Trophoblast cell (in vitro differentiated cells and primary cell): ENCODE data around the gene ADRA1B.

Experiments used
- DNase-seq, 2 donors: peaks; one replicate each; pipeline ENCODE4 v3.0.0-alpha.2; 2016
- H2AFZ ChIP-seq: 2 replicates; pipeline ENCODE4 v1.6.1; 2013; ENCODE audit warnings: low read length, moderate library complexity, mild to moderate bottlenecking; ENCODE audit not compliant: insufficient read depth, poor library complexity
- H2AK5ac ChIP-seq: 2 replicates; pipeline ENCODE4 v1.6.1; 2013; ENCODE audit warnings: mild to moderate bottlenecking, low read length
- H2BK120ac ChIP-seq: 2 replicates; pipeline ENCODE4 v1.6.1; 2013; ENCODE audit warnings: low read length, mild to moderate bottlenecking, moderate library complexity; ENCODE audit not compliant: insufficient read depth, poor library complexity
- H2BK12ac ChIP-seq: 2 replicates; pipeline ENCODE4 v1.6.1; 2013; ENCODE audit warnings: mild to moderate bottlenecking, low read length, moderate library complexity
- H2BK5ac ChIP-seq: 2 replicates; pipeline ENCODE4 v1.6.1; 2013; ENCODE audit warnings: low read length, low read depth, moderate library complexity, mild to moderate bottlenecking; ENCODE audit not compliant: poor library complexity
- H3K14ac ChIP-seq: 2 replicates; pipeline ENCODE4 v1.6.1; 2013; ENCODE audit warnings: mild to moderate bottlenecking, low read length
- H3K18ac ChIP-seq: 2 replicates; pipeline ENCODE4 v1.6.1; 2013; ENCODE audit warnings: mild to moderate bottlenecking, low read length
- H3K23ac ChIP-seq: 2 replicates; pipeline ENCODE4 v1.6.1; 2013; ENCODE audit warnings: low read length
- H3K27ac ChIP-seq: 2 replicates; pipeline ENCODE4 v1.5.1; 2013; ENCODE audit warnings: low read depth, mild to moderate bottlenecking, inconsistent platforms, low read length, moderate library complexity
- H3K27me3 ChIP-seq: 2 replicates; pipeline ENCODE4 v1.6.1; 2013; ENCODE audit warnings: inconsistent platforms, mild to moderate bottlenecking, low read length, moderate library complexity; ENCODE audit not compliant: insufficient read depth
- H3K36me3 ChIP-seq, 2 experiments: 1 replicate in 1 of 2; 2 replicates in 1 of 2; pipeline ENCODE4 v1.6.1; 2013; ENCODE audit warnings: low read length in 2 of 2, mild to moderate bottlenecking in 2 of 2, moderate library complexity in 1 of 2; ENCODE audit not compliant: insufficient read depth in 2 of 2, control insufficient read depth in 1 of 2
- H3K4ac ChIP-seq: 2 replicates; pipeline ENCODE4 v1.6.1; 2013; ENCODE audit warnings: low read depth, mild to moderate bottlenecking, low read length, moderate library complexity
- H3K4me1 ChIP-seq, 2 experiments: 1 replicate in 1 of 2; 2 replicates in 1 of 2; pipeline ENCODE4 v1.6.1; 2013; ENCODE audit warnings: low read length in 2 of 2, mild to moderate bottlenecking in 2 of 2, moderate library complexity in 1 of 2; ENCODE audit not compliant: insufficient read depth in 2 of 2, control insufficient read depth in 1 of 2
- H3K4me2 ChIP-seq: 2 replicates; pipeline ENCODE4 v1.6.1; 2013; ENCODE audit warnings: inconsistent platforms, mild to moderate bottlenecking, low read length, moderate library complexity
- H3K4me3 ChIP-seq: 2 replicates; pipeline ENCODE4 v1.5.1; 2013; ENCODE audit warnings: mild to moderate bottlenecking, low read depth, low read length, inconsistent platforms
- H3K79me1 ChIP-seq: one replicate; pipeline ENCODE4 v1.6.1; 2013; ENCODE audit warnings: low read length
- H3K79me2 ChIP-seq: 2 replicates; pipeline ENCODE4 v1.6.1; 2013; ENCODE audit warnings: low read length, mild to moderate bottlenecking; ENCODE audit not compliant: control insufficient read depth, insufficient read depth, poor library complexity
- H3K9ac ChIP-seq: 2 replicates; pipeline ENCODE4 v1.6.1; 2013; ENCODE audit warnings: mild to moderate bottlenecking, low read length
- H3K9me3 ChIP-seq: 2 replicates; pipeline ENCODE4 v1.6.1; 2013; ENCODE audit warnings: low read depth, mild to moderate bottlenecking, control low read depth, inconsistent platforms, low read length; ENCODE audit not compliant: insufficient read depth
- H4K12ac ChIP-seq: 2 replicates; pipeline ENCODE4 v1.6.1; 2013; ENCODE audit warnings: low read depth, mild to moderate bottlenecking, low read length, moderate library complexity
- H4K8ac ChIP-seq: 2 replicates; pipeline ENCODE4 v1.6.1; 2013; ENCODE audit warnings: low read depth, mild to moderate bottlenecking, low read length, moderate library complexity
- H4K91ac ChIP-seq: one replicate; pipeline ENCODE4 v1.6.1; 2013; ENCODE audit warnings: low read depth, mild to moderate bottlenecking, low read length, moderate library complexity
- WGBS: extraction: QIAGEN DNeasy Blood & Tissue Kit; methylation state at CpG from one replicate; pipeline ENCODE4 v1.1.7; 2013; ENCODE audit warnings: missing lambda C conversion rate; ENCODE audit not compliant: insufficient read length, insufficient coverage; ENCODE audit errors: extremely low coverage; 5-methylcytosine and 5-hydroxymethylcytosine counted together

ADRA1B gene

DNA sequence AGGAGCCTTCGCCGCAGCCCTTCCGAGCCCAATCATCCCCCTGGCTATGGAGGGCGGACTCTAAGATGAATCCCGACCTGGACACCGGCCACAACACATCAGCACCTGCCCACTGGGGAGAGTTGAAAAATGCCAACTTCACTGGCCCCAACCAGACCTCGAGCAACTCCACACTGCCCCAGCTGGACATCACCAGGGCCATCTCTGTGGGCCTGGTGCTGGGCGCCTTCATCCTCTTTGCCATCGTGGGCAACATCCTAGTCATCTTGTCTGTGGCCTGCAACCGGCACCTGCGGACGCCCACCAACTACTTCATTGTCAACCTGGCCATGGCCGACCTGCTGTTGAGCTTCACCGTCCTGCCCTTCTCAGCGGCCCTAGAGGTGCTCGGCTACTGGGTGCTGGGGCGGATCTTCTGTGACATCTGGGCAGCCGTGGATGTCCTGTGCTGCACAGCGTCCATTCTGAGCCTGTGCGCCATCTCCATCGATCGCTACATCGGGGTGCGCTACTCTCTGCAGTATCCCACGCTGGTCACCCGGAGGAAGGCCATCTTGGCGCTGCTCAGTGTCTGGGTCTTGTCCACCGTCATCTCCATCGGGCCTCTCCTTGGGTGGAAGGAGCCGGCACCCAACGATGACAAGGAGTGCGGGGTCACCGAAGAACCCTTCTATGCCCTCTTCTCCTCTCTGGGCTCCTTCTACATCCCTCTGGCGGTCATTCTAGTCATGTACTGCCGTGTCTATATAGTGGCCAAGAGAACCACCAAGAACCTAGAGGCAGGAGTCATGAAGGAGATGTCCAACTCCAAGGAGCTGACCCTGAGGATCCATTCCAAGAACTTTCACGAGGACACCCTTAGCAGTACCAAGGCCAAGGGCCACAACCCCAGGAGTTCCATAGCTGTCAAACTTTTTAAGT lies 819 bp downstream of the ADRA1B start:
- Histone ChIP-seq H4K91ac (peak overlapping the region; percentile 20), H3K18ac (peak overlapping the region; percentile 71), H3K79me2 (no peaks in the 10 kb centered on the region), H3K23ac (no peak overlapping the region), H3K4me2 (peak overlapping the region; percentile 61), H4K12ac (no peak overlapping the region), H2BK120ac (peak overlapping the region; percentile 18), H3K9ac (no peak overlapping the region), H3K4me1 (peaks cover 9 to 24% of the 10 kb centered on the region in 2 experiments), H3K9me3 (peaks cover 5% of the 10 kb centered on the region), H2BK12ac (peak overlapping the region; percentile 16), H3K36me3 (no peaks in the 10 kb centered on the region), H3K4me3 (peak overlapping the region; percentile 60), H3K27ac (no peak overlapping the region), H3K27me3 (no peaks in the 10 kb centered on the region), H4K8ac (peak overlapping the region; percentile 39), H3K79me1 (peaks cover 13% of the 10 kb centered on the region), H2BK5ac (no peak overlapping the region), H3K14ac (no peak overlapping the region), H2AFZ (peak overlapping the region; percentile 2), H3K4ac (no peak overlapping the region), H2AK5ac (no peak overlapping the region)
- no CpG with 5 or more reads among the region's 36 CpGs for WGBS
- no peak for DNase-seq

DNA sequence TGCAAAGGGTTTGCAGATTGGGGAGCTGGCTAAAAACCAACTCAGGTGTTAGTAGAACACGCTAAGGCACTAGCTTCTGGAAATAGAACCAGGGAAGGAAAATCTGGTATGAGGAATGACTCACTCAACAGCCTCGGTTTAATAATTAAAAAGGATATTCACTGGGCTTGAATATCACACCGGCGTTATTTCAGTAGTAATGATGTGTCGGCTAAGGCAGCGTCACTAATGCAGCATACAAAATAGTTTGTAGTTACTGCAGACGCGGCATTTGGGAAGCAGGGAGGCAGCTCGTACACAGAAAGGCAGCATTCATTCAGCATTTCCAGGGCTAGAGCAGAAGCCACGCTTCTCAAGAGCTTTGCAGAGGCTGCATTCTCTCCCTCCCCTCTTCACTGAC lies 1.7 kb downstream of the ADRA1B start:
- H3K36me3 ChIP-seq, result no peaks in the 10 kb centered on the region
- no peak overlapping the region for H3K9ac ChIP-seq
- H3K4ac ChIP-seq, result no peak overlapping the region
- peak overlapping the region; percentile 49 for H3K4me2 ChIP-seq
- no peak overlapping the region for H2BK120ac ChIP-seq
- no peak overlapping the region for H3K18ac ChIP-seq
- H4K91ac ChIP-seq, result no peak overlapping the region
- no peak overlapping the region for H4K12ac ChIP-seq
- H4K8ac ChIP-seq, result no peak overlapping the region
- no peak overlapping the region for H3K23ac ChIP-seq
- WGBS, result no CpG with 5 or more reads among the region's 10 CpGs
- H3K79me2 ChIP-seq, result no peaks in the 10 kb centered on the region
- H3K27ac ChIP-seq, result no peak overlapping the region
- H3K4me3 ChIP-seq, result no peak overlapping the region
- H3K14ac ChIP-seq, result no peak overlapping the region
- no peak for DNase-seq
- H2AK5ac ChIP-seq, result no peak overlapping the region
- H2BK5ac ChIP-seq, result no peak overlapping the region
- no peaks in the 10 kb centered on the region for H3K27me3 ChIP-seq
- H2AFZ ChIP-seq, result no peak overlapping the region
- H3K9me3 ChIP-seq, result peaks cover 5% of the 10 kb centered on the region
- peaks cover 7% of the 10 kb centered on the region for H3K79me1 ChIP-seq
- H3K4me1 ChIP-seq, result peaks cover 4 to 17% of the 10 kb centered on the region in 2 experiments
- H2BK12ac ChIP-seq, result no peak overlapping the region

DNA sequence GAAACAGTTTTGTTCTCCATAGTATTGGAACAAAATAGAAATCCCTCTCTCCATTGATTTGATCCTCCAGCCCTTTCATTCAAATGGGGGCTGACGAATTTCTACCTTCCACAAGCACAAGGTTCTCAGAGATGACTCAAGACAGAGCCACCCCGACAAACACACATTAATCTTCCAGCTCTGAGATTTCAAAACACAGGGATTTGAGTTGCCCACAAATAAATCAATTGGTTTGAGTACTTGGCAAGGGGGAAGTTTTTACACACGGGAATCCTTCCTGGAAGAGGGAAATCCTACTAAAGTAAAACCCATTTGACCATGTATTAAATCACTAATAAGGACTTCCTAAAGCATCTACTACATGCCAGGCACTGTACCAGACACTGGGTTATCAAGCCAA lies 5.4 kb downstream of the ADRA1B start:
- Histone ChIP-seq H3K23ac (no peak overlapping the region), H2AK5ac (no peak overlapping the region), H3K27me3 (no peaks in the 10 kb centered on the region), H3K9me3 (peaks cover 6% of the 10 kb centered on the region), H4K12ac (no peak overlapping the region), H2BK12ac (no peak overlapping the region), H2AFZ (no peak overlapping the region), H3K18ac (no peak overlapping the region), H2BK5ac (no peak overlapping the region), H3K4me3 (no peak overlapping the region), H2BK120ac (no peak overlapping the region), H4K91ac (no peak overlapping the region), H4K8ac (no peak overlapping the region), H3K14ac (no peak overlapping the region), H3K9ac (no peak overlapping the region), H3K36me3 (no peaks in the 10 kb centered on the region), H3K27ac (no peak overlapping the region), H3K79me2 (no peaks in the 10 kb centered on the region), H3K4me1 (peaks cover 0 to 4% of the 10 kb centered on the region in 2 experiments), H3K79me1 (no peaks in the 10 kb centered on the region), H3K4ac (no peak overlapping the region), H3K4me2 (no peak overlapping the region)
- no CpG with 5 or more reads among the region's 3 CpGs for WGBS
- no peak for DNase-seq

DNA sequence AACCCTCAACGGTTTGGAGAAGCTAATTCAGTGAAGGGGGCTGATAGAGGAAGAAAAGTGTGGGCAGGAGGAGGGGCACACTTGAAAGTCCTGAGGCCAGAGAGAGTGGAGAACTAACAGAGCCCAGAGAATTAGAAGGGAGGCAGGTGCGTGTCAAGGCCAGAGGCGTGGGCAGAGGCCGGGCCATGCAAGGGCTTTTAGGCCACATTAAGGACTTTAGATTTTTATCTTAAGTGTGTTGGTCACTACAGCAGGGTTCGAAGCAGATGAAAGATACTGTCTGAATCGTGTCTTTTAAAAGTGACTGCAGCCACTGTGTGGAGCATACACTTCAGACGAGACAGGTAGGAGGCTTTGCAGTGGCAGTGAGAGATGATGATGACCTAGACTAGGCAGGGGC lies 6.7 kb downstream of the ADRA1B start:
- H2BK5ac ChIP-seq, result no peak overlapping the region
- no peak overlapping the region for H2AK5ac ChIP-seq
- H3K9me3 ChIP-seq, result peaks cover 3% of the 10 kb centered on the region
- no peak overlapping the region for H3K23ac ChIP-seq
- H4K12ac ChIP-seq, result no peak overlapping the region
- H2BK12ac ChIP-seq, result no peak overlapping the region
- no peak overlapping the region for H2AFZ ChIP-seq
- H4K8ac ChIP-seq, result no peak overlapping the region
- H3K4ac ChIP-seq, result no peak overlapping the region
- H3K4me1 ChIP-seq, result peaks cover under 1 to 3% of the 10 kb centered on the region in 2 experiments
- DNase-seq, result no peak
- no peak overlapping the region for H3K27ac ChIP-seq
- no peak overlapping the region for H4K91ac ChIP-seq
- no peak overlapping the region for H3K4me3 ChIP-seq
- H3K27me3 ChIP-seq, result no peaks in the 10 kb centered on the region
- no peaks in the 10 kb centered on the region for H3K79me1 ChIP-seq
- no peak overlapping the region for H3K14ac ChIP-seq
- H3K9ac ChIP-seq, result no peak overlapping the region
- H3K79me2 ChIP-seq, result no peaks in the 10 kb centered on the region
- no CpG with 5 or more reads among the region's 7 CpGs for WGBS
- H3K4me2 ChIP-seq, result no peak overlapping the region
- H3K36me3 ChIP-seq, result no peaks in the 10 kb centered on the region
- H3K18ac ChIP-seq, result no peak overlapping the region
- no peak overlapping the region for H2BK120ac ChIP-seq
